NOMO-1 treated with DMSO at 0.1 percent for 48 hours (cell line): ENCODE results near the gene SASH1.
A peak's percentile ranks its signal among the peaks of the same experiment; 100 is the strongest.
"Not testable (repeated sequence)": the region's sequence is repeated elsewhere in the genome, so short reads cannot be mapped to it uniquely, and the experiment has no call there.

Source experiments
- DNase-seq: peaks from one replicate; lab custom pipeline; 2025; ENCODE audit not compliant: unreplicated experiment; lab: John Stamatoyannopoulos, UW

Gene SASH1

DNA sequence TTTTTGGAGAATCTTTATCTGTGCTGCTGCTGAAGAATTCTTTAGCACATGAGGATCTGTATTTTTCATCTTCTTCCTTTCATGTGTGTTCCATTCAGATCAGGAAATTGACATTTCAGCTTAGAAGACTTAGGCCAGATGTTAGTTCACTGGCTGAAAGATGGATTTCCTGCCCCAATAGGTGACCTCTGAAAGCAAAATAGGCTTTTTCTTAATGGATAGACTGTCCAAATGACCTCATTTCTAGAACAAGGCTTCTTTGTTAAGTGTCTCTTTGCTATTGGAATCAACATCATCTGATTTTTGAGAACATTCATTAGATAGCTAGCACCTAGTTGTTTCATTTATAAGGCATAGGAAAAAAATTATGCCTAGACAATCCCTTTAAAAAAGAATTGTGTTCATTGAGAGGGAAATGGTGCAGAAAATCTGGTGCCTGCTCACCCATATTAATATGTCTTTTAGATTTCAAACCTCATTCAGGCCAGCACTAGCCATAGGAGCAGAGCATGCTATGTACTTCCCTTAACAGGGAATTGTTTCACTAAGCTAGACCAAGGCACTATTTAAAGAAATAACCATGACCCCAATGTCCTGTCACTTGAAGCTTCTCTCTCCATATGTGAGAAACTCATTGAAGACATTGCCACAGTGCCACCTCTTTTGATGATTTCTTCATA is 13.6 kb upstream of the SASH1 start:
- no peak for DNase-seq

DNA sequence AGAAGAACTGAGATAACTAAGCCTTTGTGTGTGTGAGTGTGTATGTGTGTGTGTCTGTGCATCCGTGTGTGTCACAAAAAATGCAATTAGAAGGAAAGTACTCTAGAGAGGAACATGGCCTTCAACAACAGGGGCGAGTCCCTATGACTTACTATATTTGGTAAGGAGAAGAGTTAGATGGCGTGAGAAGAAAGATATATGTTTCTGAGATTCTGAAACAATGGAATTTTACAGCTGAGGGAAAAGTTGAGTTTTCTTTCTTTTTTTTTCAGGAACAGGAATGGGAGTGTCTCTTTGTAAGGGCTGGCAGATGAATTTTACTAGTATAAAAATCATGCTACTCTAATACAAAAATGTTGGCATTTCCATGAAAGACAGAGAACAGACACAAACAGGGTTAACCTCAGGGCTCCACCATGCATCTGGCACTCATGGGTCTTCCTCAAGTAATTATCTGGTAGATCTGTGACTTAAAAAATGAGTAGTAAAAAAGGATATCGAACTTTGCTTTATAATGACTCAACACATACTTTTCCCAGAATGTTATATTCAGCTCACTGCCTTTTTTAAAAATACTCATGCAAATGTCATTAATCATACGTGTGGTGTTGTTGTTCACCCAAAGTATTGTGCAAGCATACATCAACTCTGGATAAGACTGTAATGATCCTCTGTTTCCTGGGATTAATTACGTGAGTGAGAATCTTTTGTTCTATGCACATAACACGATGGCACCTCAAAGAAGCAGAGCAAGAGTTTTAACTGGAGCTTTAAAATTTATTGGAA is 12.8 kb upstream of the SASH1 start:
- no peak for DNase-seq

DNA sequence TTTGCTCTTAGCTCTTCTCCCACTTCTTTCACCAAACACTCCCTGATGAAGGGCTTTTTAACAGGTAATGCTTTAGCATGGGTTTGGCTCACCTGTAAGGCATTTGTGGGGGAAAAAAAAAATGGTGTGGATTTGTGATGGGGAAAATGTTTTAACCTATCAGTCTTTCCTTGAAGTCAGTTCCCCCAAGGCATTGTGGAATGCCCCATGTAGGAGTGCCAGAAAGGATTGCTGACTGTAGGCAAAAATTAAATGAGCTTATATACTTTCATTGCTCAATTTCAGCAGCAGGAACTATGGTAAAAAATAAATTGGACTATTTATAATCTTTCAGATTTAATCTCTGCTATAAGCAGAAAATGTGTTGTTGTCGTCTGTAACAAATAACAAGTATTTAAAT is 10.6 kb upstream of the SASH1 start:
- no peak for DNase-seq

DNA sequence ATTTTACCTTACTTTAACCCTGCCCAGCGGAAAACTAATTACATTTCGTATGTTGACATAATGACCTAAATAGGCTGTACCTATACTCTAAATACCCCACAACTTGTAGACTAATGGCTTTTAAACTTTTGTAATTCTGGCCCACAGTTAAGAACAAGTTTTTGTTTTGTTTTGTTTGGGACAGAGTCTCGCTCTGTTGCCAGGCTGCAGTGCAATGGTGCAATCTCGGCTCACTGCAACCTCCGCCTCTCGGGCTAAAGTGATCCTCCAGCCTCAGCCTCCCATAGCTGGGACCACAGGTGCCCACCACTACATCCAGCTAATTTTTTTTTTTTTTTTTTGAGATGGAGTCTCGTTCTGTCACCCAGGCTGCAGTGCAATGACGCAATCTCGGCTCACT is 5.7 kb upstream of the SASH1 start:
- no peak for DNase-seq

DNA sequence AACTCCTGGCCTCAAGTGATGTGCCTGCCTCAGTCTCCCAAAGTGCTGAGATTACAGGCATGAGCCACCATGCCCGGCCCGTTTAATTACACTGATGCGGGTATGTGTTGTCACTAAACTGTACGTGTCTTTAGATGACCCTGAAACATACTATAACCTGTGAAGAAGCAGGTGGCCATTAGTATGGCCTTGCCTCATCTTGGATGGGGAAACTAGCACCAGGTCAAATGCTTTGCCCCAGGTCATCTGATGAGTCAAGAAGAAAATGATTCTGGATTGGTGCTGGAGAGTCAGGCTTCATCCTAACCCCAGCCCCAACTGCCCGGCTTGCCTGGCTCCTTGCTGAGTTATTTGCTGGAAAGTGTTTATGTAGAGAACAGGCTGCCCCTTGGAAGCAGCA is 2.9 kb upstream of the SASH1 start:
- no peak for DNase-seq

DNA sequence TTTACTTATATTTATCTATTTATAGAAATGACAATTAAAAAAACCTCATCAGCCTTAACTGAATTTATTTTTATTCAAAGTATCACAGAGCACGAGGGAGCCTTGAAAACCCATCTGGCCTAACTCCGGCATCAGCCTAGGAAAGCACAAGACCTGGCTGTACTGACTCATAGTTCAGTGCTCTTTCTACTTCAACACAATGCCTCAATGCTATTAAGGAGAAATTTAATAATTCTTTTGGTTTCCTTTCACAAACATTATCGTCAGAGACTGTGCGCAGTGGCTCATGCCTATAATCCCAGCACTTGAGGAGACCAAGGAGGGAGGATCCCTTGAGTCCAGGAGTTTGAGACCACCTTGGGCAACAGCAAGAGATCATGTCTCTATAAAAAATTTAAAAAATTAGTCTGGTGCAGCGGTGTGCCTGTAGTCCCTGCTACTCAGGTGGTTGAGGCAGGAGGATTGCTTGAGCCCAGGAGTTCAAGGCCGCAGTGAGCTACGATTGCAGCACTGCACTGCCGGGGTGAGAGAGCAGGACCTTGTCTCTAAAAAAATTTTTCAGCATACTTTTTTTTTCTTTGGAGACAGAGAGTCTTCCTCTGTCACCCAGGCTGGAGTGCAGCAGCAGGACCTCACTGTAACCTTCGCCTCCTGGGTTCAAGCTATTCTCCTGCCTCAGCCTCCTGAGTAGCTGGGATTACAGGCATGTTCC is 1.9 kb upstream of the SASH1 start:
- no peak for DNase-seq

DNA sequence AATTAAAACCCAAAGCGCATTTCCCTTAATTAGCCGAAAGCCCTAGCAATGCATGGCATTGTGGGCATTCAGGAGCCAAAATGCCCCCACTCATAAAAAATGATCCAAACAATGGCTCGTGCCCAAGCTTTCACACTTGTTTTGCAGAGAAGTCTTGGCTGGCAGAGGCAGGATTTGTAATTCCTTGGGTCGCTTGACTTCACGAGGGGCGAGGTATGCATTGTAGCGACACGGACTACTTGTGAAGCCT is 613 bp upstream of the SASH1 start:
- DNase-seq = no peak

DNA sequence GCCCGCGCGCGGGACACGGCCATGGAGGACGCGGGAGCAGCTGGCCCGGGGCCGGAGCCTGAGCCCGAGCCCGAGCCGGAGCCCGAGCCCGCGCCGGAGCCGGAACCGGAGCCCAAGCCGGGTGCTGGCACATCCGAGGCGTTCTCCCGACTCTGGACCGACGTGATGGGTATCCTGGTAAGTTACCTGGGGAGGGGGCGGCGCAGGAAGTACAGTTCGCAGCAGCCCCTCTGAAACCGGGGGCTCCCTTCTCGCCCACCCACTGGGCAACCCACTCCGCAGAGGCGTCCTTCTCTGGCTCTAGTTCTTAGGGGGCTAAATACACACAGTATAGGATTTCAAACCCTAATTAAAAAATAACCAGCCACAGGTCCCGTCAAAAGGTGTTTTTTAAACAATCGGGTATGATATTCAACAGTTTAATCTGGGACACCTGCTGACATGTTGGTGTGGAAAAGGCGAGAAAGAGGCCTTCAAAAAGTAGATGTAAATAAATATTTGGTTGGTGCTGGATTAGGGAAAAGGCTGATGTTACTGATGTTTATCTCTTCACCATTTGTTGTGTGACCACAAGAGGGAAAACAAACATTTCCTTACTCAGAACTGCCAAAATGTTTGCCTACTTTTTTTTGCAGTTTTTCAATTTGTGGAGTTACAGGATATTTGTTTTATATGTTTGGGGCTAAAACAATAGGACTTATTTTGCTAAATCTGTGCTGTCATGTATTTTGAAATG is 577 bp downstream of the SASH1 start:
- DNase-seq = no peak

DNA sequence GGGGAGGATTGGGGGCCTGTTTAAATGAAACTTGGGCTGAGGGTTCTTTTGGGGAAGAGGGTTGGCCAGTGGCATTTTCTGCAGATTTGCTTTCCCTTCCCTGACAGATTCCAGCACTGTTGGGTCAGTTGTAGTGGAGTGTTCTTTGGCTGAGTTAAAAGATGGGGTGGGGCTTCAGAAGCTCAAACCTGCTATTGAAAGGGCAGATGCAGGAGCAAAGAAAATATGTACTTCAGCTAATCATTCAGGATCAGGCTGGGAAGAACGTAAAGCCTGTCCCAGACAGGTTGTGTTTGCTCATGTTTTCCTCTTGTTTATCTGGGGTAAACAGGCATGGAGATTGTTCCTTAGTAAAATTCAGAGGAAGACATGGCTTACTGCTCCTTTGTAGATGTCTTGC is 2.5 kb downstream of the SASH1 start:
- no peak for DNase-seq

DNA sequence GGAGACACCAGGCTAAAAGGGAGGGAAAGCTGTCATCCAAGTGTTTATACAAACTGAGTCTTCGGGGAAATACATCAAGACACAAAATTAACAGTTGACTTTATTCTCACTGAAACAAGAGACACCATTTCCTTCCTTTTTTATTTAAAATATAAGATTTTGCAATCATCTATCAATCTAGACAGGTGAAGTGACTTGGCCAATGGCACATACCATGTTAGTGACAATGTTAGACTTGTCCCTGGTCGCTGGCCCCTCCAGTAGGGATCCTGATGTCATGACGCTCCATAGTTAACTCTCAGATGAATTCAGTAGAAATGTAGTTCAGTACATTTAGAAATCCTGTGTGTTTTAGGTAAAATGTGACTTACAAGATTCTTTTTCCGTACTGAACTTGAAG is 2.9 kb downstream of the SASH1 start:
- no peak for DNase-seq

DNA sequence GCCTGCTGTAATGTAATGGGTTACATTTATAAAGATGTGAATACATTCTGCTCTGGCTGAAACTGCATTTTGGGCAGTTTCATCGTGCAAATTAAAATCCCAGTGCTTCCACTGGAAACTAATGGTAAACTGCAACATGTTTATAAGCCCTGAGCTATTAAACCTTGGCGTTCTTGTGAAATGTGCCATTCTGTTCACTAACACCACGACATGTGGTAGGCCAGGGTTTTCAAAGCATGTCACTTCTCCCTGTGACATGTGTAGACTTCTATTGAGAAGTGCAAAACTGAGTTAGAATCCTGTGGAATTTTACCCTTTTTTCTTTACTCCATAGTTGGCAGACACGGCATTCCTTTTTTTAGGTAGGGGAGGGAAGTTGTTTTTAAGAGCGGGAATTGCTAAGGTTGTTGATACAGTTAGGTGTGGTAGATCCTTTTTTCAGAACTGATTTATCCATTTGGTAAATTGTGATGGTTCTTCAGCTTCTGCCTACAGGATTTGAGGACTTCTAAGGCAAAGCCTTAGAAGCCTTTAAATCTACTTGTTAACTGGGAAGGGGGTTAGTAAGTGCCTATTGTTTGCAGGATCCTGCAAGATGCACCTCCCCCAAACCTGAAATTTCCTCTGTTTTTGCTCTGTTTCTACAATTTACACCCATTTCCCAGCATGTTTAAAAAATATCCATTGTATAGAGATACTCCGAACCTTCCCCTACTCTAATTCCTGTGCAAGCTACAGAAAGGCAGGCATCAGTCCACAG is 4.2 kb downstream of the SASH1 start:
- DNase-seq = no peak

DNA sequence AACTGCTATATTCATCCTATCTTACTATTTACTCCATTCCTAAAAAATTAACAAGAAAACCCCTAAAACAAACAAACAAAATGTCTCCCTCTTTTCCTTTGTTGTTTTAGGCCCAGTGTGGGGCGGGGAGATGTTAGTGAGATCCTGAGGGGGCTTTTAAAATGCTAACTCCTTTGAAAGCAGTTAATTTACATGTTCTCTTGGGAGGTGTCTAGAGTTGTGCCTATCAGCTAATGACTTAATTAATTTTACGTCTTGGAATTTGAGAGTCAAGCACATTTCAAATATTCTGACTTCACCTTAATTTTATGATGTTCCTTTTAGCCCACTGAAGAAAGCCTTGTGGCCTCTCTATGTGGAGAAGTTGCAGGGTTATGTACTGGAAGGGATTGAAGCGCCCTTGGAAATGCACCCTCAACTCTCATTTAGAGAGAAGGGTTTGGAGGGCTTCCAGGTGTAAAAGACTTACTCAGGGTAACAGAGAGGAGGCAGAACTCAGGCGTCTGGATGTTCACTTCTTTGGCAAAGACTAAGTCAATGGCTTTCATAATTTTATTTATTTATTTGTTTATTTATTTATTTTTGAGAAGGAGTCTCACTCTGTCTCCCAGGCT is 4.9 kb downstream of the SASH1 start:
- peak; percentile 18 for DNase-seq

DNA sequence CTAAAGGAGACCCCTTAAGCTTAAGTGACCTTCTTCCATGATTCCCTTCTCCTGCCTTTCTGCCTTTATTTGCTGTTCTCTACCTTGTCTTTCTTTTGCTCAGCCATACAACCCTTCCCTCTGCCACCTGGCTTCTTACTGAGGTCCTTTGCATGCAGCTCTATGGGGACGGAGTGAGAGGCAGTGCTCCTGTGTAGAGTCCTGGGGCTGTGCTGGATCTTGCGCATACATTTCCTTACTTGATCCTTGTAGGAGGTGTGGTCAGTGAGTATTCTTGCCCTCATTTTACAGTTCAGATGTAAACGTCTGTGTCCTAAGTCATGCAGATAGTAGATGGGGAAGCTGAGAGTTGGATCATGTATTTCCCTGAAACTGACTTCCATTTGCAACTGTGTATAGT is 5.7 kb downstream of the SASH1 start:
- no peak for DNase-seq

DNA sequence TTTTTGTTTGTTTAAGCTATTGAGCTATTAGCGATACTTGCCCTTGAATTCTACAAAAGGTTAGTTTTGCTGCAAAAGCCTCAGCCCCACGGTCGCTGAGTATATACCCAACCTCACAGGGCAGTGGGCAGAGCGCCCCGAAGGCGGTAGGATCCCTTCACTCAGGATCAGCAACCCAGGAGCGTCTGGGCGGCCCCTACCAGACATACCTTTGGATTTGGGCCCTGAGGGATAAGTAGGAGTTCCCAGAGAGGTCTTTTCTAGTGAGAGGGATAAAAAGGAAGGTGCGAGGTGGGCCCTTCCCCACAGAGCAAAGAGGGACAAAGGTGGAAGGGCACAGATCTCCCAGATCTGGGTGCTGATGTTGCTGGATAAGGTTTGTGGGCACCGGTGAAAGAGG is 6.1 kb downstream of the SASH1 start:
- DNase-seq = no peak

DNA sequence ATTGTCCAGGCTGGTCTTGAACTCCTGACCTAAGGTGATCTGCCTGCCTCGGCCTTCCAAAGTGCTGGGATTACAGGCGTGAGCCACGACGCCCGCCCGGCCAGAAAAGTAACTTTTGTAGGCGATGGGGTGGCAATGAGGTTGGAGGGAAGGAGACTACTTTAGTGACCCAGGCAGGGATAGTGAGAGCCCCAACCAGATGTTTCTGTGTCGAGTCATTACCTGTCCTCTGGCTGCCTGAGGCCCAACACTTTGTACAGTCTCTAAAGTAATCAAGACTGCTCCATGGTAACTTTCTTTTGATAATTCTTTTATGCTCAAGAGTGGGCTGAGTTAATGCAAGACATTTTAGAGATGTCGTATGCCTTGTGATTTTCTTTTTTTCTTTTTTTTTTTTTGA is 6.8 kb downstream of the SASH1 start:
- DNase-seq = no peak

DNA sequence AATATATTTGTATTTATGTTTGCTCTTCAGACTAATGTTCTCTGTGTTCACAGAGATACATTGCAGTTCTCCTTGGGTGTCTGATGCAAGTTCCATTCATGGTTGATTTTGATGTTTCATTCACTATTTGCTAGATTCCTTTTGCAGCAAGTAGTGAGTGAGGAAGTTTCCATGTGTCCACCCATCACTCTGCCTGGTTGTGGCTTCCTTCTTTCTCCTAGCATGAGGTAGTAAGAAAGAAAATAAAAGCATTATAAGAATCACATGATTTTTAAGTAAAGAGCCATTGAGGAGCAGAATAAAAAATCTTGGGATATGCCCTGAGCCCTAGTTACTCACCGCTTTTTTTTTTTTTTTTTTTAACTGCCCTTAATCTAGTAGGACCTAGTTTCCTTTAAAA is 8.7 kb downstream of the SASH1 start:
- peak; percentile 26 for DNase-seq

DNA sequence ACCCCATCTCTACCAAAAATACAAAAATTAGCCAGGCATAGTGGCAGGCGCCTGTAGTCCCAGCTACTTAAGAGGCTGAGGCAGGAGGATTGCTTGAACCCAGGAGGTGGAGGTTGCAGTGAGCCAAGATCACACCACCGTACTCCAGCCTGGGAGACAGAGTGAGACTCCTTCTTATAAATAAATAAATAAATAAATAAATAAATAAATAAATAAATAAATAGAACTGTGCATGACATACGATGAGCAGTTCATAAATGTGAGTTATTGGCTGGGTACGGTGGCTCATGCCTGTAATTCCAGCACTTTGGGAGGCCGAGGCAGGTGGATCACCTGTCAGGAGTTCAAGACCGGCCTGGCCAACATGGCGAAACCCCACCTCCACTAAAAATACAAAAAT is 9.8 kb downstream of the SASH1 start:
- DNase-seq = not testable (repeated sequence)

DNA sequence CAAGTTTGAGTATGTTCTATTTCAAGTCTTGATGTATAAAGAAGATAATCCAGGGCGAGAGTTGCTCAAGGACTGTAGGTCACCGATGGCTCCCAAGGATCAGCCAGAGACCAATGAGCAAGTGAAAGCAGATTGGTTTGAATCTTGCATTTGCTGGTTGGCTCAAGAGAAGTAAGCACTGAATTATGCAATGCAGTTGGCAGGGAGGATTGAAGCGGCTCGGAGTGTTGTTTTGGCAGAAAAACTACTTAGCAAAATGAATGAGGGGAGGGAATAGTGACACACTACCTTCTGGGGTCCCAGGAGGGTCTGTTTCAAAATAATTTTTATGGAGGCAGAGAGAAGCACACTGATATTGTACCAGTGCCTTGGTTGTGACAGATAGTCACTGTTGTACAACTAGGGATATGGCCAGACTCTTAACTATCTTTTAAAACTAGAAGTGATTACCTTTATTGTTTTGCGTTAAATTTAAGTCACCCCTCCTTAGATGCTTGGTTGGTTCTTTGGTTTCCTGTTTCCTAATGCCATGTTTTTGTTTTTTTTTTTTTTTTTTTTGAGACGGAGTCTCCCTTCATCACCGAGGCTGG is 15.7 kb downstream of the SASH1 start:
- peak; percentile 83 for DNase-seq

DNA sequence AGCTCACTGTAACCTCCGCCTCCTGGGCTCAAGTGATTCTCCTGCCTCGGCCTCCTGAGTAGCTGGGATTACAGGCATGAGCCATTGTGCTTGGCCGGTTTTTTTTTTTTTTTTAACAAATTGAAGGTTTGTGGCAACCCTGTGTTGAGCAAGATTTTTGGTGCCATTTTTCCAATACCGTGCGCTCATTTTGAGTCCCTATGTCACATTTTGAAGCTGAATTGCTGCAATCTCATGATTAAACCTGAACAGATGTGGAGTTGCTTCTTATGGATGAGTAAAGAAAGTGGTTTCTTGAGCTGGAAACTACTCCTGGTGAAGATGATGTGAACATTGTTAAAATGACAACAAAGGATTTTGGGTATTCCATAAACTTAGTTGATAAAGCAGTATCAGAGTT is 16.6 kb downstream of the SASH1 start:
- DNase-seq = peak; percentile 35
